ENCODE results near the gene RNF123. TPM values are rescaled to one million over a fixed set of nuclear protein-coding genes. Genes with fewer than 3 reads are reported as not detected.

The RNF123 gene
- total RNA-seq, 1 experiment from 2014 or later = 71.9 TPM

DNA sequence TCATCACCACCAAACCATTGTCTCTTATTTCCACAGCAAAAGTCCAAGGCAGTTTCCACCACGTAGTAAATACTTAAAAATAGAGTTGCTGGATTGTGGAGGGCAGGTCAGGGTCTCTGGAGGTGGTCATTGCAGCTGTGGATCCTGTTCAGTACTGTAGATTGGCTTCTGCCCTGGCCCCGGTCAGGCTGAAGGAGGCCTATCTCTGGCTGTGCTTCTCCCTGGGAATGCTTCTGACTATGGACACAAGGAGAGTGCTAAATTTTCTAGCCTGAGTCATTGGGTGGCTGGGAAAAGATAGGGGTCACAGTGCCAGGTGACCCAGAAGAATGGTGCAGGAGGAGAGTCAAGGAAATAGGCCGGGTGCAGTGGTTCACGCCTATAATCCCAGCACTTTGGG, 60.7 kb downstream of the RNF123 start:
- no peak overlapping the region for H2AFZ ChIP-seq (ENCODE audit: low read depth, low read length, poor library complexity, severe bottlenecking)
- no peaks in the 10 kb centered on the region for H3K9me3 ChIP-seq (ENCODE audit: control insufficient read depth in 1 of 2, insufficient read depth in 1 of 2, low read depth in 1 of 2, low read length in 2 of 2)
- H3K4me1 ChIP-seq (ENCODE audit: control insufficient read depth in 1 of 2, insufficient read depth in 2 of 2, low read length in 2 of 2) = no peaks in the 10 kb centered on the region
- no peak for TF ChIP-seq YY1 (IDR thresholded peaks at IDR 0.05; ENCODE audit: extremely low read depth, insufficient replicate concordance, low read depth, low read length)
- TF ChIP-seq EZH2phosphoT487 (IDR thresholded peaks at IDR 0.05; ENCODE audit: borderline replicate concordance) = no peak
- no peak for TF ChIP-seq CEBPB (IDR thresholded peaks at IDR 0.05; ENCODE audit: low read depth)
- no peak for TF ChIP-seq JUND (IDR thresholded peaks at IDR 0.05)
- H4K20me1 ChIP-seq (ENCODE audit: insufficient read depth) = 0 out of 2 replicates have a peak, but pooled peaks cover 4% of the 10 kb centered on the region
- H3K27me3 ChIP-seq (ENCODE audit: insufficient read depth, low read length) = no peaks in the 10 kb centered on the region
- RAD21 ChIA-PET (ENCODE audit: low non-redundant PET in 1 of 2, low total read pairs in 2 of 2, uncharacterized antibody in 2 of 2, unreplicated experiment in 2 of 2) = no interaction called here
- H3K9ac ChIP-seq (ENCODE audit: low read length) = no peak overlapping the region
- ATAC-seq = no peak
- no TSS peak for BruUV-seq (replicated peaks)
- CTCF ChIA-PET = no interaction called here
- no peak overlapping the region for H3K4me2 ChIP-seq (ENCODE audit: low read length)
- intact Hi-C loops (cut with micrococcal nuclease) = no loop called here
- POLR2A ChIA-PET = no interaction called here
- no peak overlapping the region for H3K4me3 ChIP-seq (replicated peaks in 1 of 2; ENCODE audit: low read depth in 1 of 2, low read length in 2 of 2)
- no peak for DNase-seq (ENCODE audit: low read depth, low spot score)
- no peak overlapping the region for H3K27ac ChIP-seq (ENCODE audit: low read depth, low read length)
- H3K9me2 ChIP-seq (ENCODE audit: insufficient read depth) = no peaks in the 10 kb centered on the region
- H3K79me2 ChIP-seq (ENCODE audit: insufficient read depth, low read length) = peaks cover 60% of the 10 kb centered on the region
- H3K36me3 ChIP-seq (ENCODE audit: control insufficient read depth in 1 of 2, insufficient read depth in 2 of 2, low read length in 2 of 2) = peaks cover 0 to 2% of the 10 kb centered on the region in 2 experiments; a peak in 1 of 4 replicates

DNA sequence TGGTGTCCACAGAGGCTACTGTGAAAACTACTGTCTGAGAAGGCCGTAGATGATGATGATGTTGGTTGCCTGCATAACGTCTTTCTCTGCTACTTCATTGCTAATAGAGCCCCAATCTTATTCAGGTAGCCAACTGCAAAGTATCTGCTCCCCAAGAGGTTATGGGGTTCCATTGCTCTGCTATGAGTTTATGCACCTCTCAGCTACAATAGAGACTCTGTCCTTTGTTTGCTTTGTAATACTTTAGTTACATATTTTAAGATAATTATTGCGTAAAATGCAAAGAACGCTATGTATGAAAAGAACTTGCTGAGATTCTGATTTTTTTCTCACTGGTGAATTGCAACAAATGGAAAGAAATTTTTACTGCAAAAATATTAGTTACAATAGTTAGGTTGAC, 62.1 kb downstream of the RNF123 start:
- Histone ChIP-seq H4K20me1 (ENCODE audit: insufficient read depth) (peaks cover 4% of the 10 kb centered on the region; the same call in 1 of the 2 replicates), H2AFZ (ENCODE audit: low read depth, low read length, poor library complexity, severe bottlenecking) (no peak overlapping the region), H3K79me2 (ENCODE audit: insufficient read depth, low read length) (peaks cover 64% of the 10 kb centered on the region), H3K36me3 (ENCODE audit: control insufficient read depth in 1 of 2, insufficient read depth in 2 of 2, low read length in 2 of 2) (peaks cover 0 to 2% of the 10 kb centered on the region in 2 experiments; a peak in 1 of 4 replicates), H3K9me2 (ENCODE audit: insufficient read depth) (no peaks in the 10 kb centered on the region), H3K9ac (ENCODE audit: low read length) (no peak overlapping the region), H3K4me1 (ENCODE audit: control insufficient read depth in 1 of 2, insufficient read depth in 2 of 2, low read length in 2 of 2) (no peaks in the 10 kb centered on the region), H3K4me3 (replicated peaks in 1 of 2; ENCODE audit: low read depth in 1 of 2, low read length in 2 of 2) (no peak overlapping the region), H3K27ac (ENCODE audit: low read depth, low read length) (no peak overlapping the region), H3K9me3 (ENCODE audit: control insufficient read depth in 1 of 2, insufficient read depth in 1 of 2, low read depth in 1 of 2, low read length in 2 of 2) (no peaks in the 10 kb centered on the region), H3K4me2 (ENCODE audit: low read length) (no peak overlapping the region), H3K27me3 (ENCODE audit: insufficient read depth, low read length) (no peaks in the 10 kb centered on the region)
- no TSS peak for BruUV-seq (replicated peaks)
- no peak for ATAC-seq
- TF ChIP-seq YY1 (IDR thresholded peaks at IDR 0.05; ENCODE audit: extremely low read depth, insufficient replicate concordance, low read depth, low read length) = no peak
- TF ChIP-seq RAD21 (IDR thresholded peaks at IDR 0.05; ENCODE audit: low read depth) = no peak
- TF ChIP-seq, protein P1, sequence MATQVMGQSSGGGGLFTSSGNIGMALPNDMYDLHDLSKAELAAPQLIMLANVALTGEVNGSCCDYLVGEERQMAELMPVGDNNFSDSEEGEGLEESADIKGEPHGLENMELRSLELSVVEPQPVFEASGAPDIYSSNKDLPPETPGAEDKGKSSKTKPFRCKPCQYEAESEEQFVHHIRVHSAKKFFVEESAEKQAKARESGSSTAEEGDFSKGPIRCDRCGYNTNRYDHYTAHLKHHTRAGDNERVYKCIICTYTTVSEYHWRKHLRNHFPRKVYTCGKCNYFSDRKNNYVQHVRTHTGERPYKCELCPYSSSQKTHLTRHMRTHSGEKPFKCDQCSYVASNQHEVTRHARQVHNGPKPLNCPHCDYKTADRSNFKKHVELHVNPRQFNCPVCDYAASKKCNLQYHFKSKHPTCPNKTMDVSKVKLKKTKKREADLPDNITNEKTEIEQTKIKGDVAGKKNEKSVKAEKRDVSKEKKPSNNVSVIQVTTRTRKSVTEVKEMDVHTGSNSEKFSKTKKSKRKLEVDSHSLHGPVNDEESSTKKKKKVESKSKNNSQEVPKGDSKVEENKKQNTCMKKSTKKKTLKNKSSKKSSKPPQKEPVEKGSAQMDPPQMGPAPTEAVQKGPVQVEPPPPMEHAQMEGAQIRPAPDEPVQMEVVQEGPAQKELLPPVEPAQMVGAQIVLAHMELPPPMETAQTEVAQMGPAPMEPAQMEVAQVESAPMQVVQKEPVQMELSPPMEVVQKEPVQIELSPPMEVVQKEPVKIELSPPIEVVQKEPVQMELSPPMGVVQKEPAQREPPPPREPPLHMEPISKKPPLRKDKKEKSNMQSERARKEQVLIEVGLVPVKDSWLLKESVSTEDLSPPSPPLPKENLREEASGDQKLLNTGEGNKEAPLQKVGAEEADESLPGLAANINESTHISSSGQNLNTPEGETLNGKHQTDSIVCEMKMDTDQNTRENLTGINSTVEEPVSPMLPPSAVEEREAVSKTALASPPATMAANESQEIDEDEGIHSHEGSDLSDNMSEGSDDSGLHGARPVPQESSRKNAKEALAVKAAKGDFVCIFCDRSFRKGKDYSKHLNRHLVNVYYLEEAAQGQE (IDR thresholded peaks at IDR 0.05; ENCODE audit: low read depth) = no peak
- no peak for TF ChIP-seq SP1 (IDR thresholded peaks at IDR 0.05; ENCODE audit: low read depth)
- TF ChIP-seq, protein P2, sequence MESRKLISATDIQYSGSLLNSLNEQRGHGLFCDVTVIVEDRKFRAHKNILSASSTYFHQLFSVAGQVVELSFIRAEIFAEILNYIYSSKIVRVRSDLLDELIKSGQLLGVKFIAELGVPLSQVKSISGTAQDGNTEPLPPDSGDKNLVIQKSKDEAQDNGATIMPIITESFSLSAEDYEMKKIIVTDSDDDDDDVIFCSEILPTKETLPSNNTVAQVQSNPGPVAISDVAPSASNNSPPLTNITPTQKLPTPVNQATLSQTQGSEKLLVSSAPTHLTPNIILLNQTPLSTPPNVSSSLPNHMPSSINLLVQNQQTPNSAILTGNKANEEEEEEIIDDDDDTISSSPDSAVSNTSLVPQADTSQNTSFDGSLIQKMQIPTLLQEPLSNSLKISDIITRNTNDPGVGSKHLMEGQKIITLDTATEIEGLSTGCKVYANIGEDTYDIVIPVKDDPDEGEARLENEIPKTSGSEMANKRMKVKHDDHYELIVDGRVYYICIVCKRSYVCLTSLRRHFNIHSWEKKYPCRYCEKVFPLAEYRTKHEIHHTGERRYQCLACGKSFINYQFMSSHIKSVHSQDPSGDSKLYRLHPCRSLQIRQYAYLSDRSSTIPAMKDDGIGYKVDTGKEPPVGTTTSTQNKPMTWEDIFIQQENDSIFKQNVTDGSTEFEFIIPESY (IDR thresholded peaks at IDR 0.05; ENCODE audit: extremely low read depth, insufficient replicate concordance, low read length) = no peak
- TF ChIP-seq ZFX (IDR thresholded peaks at IDR 0.05) = no peak
- TF ChIP-seq TCF7L2 (IDR thresholded peaks at IDR 0.05; ENCODE audit: borderline replicate concordance, extremely low read depth, insufficient read depth, insufficient read length) = no peak
- TF ChIP-seq POLR2AphosphoS5 (IDR thresholded peaks at IDR 0.05; ENCODE audit: low read depth, low read length) = no peak
- ChIA-PET RAD21 (ENCODE audit: low non-redundant PET in 1 of 2, low total read pairs in 2 of 2, uncharacterized antibody in 2 of 2, unreplicated experiment in 2 of 2) (no interaction called here), CTCF (no interaction called here), POLR2A (no interaction called here)
- intact Hi-C loops (cut with micrococcal nuclease) = no loop called here
- DNase-seq (ENCODE audit: low read depth, low spot score) = no peak

All from HCT116 (cell line).